ENCODE measurements around the gene ARHGAP25.

Gene ARHGAP25

GRCh38 chr2:68806511-68807109 is 72.0 kb downstream of the ARHGAP25 start:
- DNase-seq (ENCODE audit: low read depth) = peak; percentile 53
- H3K4me3 ChIP-seq (ENCODE audit: control insufficient read depth, low read depth, low read length) = no peak overlapping the region
- TF ChIP-seq CTCF (conservative IDR thresholded peaks at IDR 0.05; ENCODE audit: control insufficient read depth, insufficient read depth, low read depth, low read length) = no peak

- no peak for DNase-seq (ENCODE audit: low read depth)
- no peak overlapping the region for H3K4me3 ChIP-seq (ENCODE audit: control insufficient read depth, low read depth, low read length)
- TF ChIP-seq CTCF (conservative IDR thresholded peaks at IDR 0.05; ENCODE audit: control insufficient read depth, insufficient read depth, low read depth, low read length) = no peak
Observed at GRCh38 chr2:68807821-68808266, 73.2 kb downstream of the ARHGAP25 start.

GRCh38 chr2:68809324-68810240 is 75.0 kb downstream of the ARHGAP25 start:
- TF ChIP-seq CTCF (conservative IDR thresholded peaks at IDR 0.05; ENCODE audit: control insufficient read depth, insufficient read depth, low read depth, low read length) = no peak

GRCh38 chr2:68811364-68811763 is 76.8 kb downstream of the ARHGAP25 start:
- TF ChIP-seq CTCF (conservative IDR thresholded peaks at IDR 0.05; ENCODE audit: control insufficient read depth, insufficient read depth, low read depth, low read length) = no peak
- peak; percentile 12 for DNase-seq (ENCODE audit: low read depth)
- H3K4me3 ChIP-seq (ENCODE audit: control insufficient read depth, low read depth, low read length) = no peak overlapping the region

More at GRCh38 chr2:68809324-68810240, 75.0 kb downstream of the ARHGAP25 start:
- DNase-seq (ENCODE audit: low read depth) = no peak
- no peak overlapping the region for H3K4me3 ChIP-seq (ENCODE audit: control insufficient read depth, low read depth, low read length)

- H3K4me3 ChIP-seq (ENCODE audit: control insufficient read depth, low read depth, low read length) = no peak overlapping the region
- DNase-seq (ENCODE audit: low read depth) = no peak
- TF ChIP-seq CTCF (conservative IDR thresholded peaks at IDR 0.05; ENCODE audit: control insufficient read depth, insufficient read depth, low read depth, low read length) = no peak
Observed at GRCh38 chr2:68812251-68812650, 77.6 kb downstream of the ARHGAP25 start.

- DNase-seq (ENCODE audit: low read depth) = no peak
- no peak overlapping the region for H3K4me3 ChIP-seq (ENCODE audit: control insufficient read depth, low read depth, low read length)
- no peak for TF ChIP-seq CTCF (conservative IDR thresholded peaks at IDR 0.05; ENCODE audit: control insufficient read depth, insufficient read depth, low read depth, low read length)
Observed at GRCh38 chr2:68813596-68813995, 79.0 kb downstream of the ARHGAP25 start.

Measured in fibroblast of mammary gland (primary cell).